Measurements from ENCODE around the gene TMOD3.

TMOD3 gene

GRCh38 chr15:51889486-51889885 is 60.0 kb downstream of the TMOD3 start:
- TF ChIP-seq, protein P1, sequence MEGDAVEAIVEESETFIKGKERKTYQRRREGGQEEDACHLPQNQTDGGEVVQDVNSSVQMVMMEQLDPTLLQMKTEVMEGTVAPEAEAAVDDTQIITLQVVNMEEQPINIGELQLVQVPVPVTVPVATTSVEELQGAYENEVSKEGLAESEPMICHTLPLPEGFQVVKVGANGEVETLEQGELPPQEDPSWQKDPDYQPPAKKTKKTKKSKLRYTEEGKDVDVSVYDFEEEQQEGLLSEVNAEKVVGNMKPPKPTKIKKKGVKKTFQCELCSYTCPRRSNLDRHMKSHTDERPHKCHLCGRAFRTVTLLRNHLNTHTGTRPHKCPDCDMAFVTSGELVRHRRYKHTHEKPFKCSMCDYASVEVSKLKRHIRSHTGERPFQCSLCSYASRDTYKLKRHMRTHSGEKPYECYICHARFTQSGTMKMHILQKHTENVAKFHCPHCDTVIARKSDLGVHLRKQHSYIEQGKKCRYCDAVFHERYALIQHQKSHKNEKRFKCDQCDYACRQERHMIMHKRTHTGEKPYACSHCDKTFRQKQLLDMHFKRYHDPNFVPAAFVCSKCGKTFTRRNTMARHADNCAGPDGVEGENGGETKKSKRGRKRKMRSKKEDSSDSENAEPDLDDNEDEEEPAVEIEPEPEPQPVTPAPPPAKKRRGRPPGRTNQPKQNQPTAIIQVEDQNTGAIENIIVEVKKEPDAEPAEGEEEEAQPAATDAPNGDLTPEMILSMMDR (IDR thresholded peaks at IDR 0.05; ENCODE audit: borderline replicate concordance, control extremely low read depth, extremely low read depth, insufficient read depth, missing control alignments): no peak
- no peak for DNase-seq (ENCODE audit: low spot score)
- in situ Hi-C loops (cut with MboI; ENCODE audit: low sequenced_read_pairs, unreplicated experiment): no loop called here

DNA sequence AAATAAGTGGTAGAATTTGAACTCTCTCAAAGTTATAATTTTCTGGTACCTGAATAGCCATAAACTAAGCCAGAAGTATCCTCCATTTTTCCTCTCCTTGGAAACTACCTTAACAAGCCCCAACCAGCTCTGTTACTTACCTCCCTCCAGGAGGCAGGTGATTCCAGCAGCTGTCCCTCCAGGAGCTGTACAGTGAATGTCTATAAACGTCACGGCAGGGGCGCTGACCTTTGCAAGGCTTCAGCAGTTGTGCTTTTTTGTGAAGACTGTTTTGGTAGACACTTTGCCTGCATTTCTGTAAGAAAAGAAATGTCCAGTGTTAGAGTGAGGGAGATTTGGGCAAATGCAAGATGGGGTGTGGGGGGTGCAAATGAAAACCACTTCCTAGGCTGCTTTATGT is 75.0 kb downstream of the TMOD3 start:
- TF ChIP-seq, protein P1 (IDR thresholded peaks at IDR 0.05; ENCODE audit: borderline replicate concordance, control extremely low read depth, extremely low read depth, insufficient read depth, missing control alignments): no peak
- DNase-seq (ENCODE audit: low spot score): no peak
- in situ Hi-C loops (cut with MboI; ENCODE audit: low sequenced_read_pairs, unreplicated experiment): no loop called here

DNA sequence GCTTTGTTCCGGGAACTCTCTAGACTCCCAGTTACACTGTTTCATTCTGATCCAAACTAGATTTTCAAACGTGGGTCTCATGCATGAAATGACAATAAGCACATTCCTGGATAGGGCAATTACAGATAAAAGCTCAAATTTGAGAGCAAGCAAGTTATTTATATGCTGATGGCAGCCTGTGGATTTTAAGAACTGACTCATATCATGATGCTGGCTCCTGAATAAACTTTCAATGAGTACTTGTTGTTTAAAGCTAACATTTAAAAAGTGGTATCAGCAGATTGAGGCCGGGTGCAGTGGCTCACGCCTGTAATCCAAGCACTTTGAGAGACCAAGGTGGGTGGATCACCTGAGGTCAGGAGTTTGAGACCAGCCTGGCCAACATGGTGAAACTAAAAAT is 75.5 kb downstream of the TMOD3 start:
- no peak for DNase-seq (ENCODE audit: low spot score)
- in situ Hi-C loops (cut with MboI; ENCODE audit: low sequenced_read_pairs, unreplicated experiment): no loop called here
- TF ChIP-seq, protein P1 (IDR thresholded peaks at IDR 0.05; ENCODE audit: borderline replicate concordance, control extremely low read depth, extremely low read depth, insufficient read depth, missing control alignments): no peak

- in situ Hi-C loops (cut with MboI; ENCODE audit: low sequenced_read_pairs, unreplicated experiment): no loop called here
Observed at GRCh38 chr15:51907136-51907862, 77.8 kb downstream of the TMOD3 start.

DNA sequence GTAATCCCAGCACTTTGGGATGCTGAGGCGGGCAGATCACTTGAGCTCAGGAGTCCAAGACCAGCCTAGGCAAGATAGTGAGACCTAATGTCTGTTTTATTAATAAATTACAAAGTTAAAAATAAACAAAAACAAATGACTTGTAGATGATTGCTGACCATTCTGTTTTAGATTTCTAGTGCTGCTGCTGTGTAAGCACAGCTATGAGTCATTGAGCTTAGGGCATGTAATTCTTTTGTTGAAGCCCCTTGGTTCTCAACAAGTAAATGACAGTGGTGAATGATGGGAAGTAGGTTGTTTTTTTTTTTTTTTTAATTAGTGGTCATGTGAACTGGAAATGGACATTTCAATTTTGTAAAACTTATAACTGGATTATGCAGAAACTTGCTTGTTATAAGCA is 78.9 kb downstream of the TMOD3 start:
- in situ Hi-C loops (cut with MboI; ENCODE audit: low sequenced_read_pairs, unreplicated experiment): no loop called here
- DNase-seq (ENCODE audit: low spot score): no peak

More at GRCh38 chr15:51907136-51907862, 77.8 kb downstream of the TMOD3 start:
- no peak for DNase-seq (ENCODE audit: low spot score)
- TF ChIP-seq, protein P1 (IDR thresholded peaks at IDR 0.05; ENCODE audit: borderline replicate concordance, control extremely low read depth, extremely low read depth, insufficient read depth, missing control alignments): no peak

DNA sequence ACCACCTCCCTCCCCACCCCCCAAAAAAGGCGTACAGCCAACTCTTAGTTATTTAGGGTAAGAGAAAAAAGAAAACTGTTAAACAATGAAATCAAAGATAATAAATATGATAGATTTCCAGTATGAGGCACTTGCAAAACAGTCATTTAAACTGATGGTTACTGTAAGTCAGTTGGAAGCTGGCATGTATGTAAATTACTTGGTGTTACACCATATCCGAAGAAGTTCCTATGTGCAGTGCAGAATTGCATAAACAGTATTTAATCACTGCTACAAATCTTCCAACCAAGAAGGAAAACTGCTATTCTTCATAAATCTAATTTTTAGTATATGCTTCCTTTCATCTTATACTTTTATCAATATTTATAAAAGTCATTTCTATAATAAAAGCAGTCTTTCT is 80.1 kb downstream of the TMOD3 start:
- in situ Hi-C loops (cut with MboI; ENCODE audit: low sequenced_read_pairs, unreplicated experiment): no loop called here
- DNase-seq (ENCODE audit: low spot score): no peak
- TF ChIP-seq, protein P1 (IDR thresholded peaks at IDR 0.05; ENCODE audit: borderline replicate concordance, control extremely low read depth, extremely low read depth, insufficient read depth, missing control alignments): no peak

More for the DNA sequence above, 78.9 kb downstream of the TMOD3 start:
- TF ChIP-seq, protein P1 (IDR thresholded peaks at IDR 0.05; ENCODE audit: borderline replicate concordance, control extremely low read depth, extremely low read depth, insufficient read depth, missing control alignments): no peak
